ENCODE measurements around the gene UCP3.

UCP3 gene

DNA sequence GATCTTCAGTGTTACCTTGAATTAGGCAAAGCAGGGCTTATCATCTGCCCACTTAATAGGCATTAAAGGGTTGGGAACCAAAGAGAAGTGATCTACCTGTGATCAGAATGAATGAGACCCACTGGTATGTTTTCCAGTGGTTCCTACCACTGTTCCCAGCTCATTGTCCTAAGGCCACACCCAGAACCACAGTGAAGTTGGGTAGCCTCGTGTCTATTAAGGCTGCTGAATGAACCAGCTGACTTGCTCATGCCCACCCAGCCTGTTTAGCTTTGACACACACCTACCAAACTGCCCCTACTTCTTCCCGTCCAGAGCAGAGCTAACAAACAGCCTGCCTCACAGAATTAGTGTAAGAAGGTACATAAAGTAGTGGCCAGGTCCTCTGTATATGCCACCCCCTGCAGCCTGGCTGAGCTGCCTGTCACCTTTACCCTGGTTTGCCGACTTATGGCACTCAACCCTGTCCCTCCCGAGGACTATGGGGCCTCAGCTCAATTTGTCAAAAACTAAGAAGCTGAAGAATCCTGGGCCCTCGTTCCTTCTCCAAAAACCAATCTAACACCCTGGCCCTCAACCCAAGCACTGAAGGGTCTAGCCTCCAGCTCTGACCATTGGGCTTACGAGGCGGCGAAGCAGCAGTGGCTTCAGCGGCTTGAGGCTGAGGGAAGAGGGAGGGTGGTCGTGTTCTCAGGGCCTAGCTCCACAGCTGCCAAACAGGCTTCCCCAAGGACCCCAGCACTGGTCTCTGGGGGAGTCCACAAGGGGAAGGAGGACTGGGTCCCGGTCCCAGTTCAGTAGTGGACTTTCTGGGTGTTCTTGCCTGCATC, 36.0 kb downstream of the UCP3 start:
- H3K27me3 ChIP-seq (ENCODE audit: insufficient read depth, low read length), result no peaks in the 10 kb centered on the region
- H2AFZ ChIP-seq (ENCODE audit: low read depth, low read length), result no peak overlapping the region
- H3K36me3 ChIP-seq (ENCODE audit: insufficient read depth, low read length), result peaks cover 7% of the 10 kb centered on the region
- H3K9me3 ChIP-seq (ENCODE audit: low read length), result no peaks in the 10 kb centered on the region
- no peak overlapping the region for H3K4me3 ChIP-seq (ENCODE audit: low read length)
- H3K4me1 ChIP-seq (ENCODE audit: insufficient read depth, low read length), result no peaks in the 10 kb centered on the region

DNA sequence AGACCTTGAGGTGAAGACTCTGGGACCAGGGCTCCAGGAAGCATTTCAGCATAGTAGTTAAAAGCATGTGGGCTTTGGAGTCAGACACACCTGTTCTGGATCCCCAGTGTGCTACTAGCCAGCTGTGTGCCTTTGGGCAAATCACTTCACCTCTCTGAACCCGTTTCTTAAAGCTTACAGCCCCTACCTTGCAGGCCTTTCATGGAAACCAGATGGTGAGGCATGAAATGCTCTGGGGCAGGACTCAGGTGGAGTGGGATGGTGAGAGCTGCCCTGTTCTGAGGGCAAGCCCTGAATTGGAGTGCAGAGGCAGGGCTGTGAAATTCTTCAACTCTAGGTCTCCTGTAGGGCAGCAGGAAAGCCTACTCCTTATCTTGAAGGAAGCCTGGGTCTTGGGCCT, 36.7 kb downstream of the UCP3 start:
- H3K36me3 ChIP-seq (ENCODE audit: insufficient read depth, low read length), result peaks cover 1% of the 10 kb centered on the region
- H3K4me1 ChIP-seq (ENCODE audit: insufficient read depth, low read length), result no peaks in the 10 kb centered on the region
- H2AFZ ChIP-seq (ENCODE audit: low read depth, low read length), result no peak overlapping the region
- no peaks in the 10 kb centered on the region for H3K9me3 ChIP-seq (ENCODE audit: low read length)
- H3K4me3 ChIP-seq (ENCODE audit: low read length), result no peak overlapping the region
- H3K27me3 ChIP-seq (ENCODE audit: insufficient read depth, low read length), result no peaks in the 10 kb centered on the region

DNA sequence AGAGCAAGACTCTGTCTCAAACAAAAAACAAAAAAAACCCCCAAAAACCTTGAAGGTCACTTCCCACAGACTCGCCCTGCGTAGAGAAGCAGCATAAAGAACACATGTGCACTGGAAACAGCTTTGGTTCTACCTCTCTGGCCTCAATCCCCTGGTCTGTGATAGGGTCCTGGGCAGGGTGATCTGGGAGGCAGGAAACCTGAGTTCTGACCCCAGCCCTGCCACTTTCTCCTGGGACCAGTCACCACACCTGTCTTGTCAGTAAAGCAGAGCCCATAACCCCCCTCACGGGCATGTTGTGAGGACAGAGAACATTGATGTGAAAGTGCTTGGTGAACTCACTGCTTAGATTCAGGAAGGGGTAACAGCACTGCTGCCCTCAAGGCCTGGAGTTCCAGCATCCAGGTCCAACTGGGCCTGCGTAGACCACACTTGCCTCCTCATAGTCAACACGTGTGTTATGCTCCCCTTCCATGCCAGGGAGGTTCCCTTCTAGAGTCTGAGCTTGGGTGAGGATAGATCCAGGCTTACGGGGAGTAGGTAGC, 37.6 kb downstream of the UCP3 start:
- H3K36me3 ChIP-seq (ENCODE audit: insufficient read depth, low read length), result no peaks in the 10 kb centered on the region
- no peaks in the 10 kb centered on the region for H3K9me3 ChIP-seq (ENCODE audit: low read length)
- H3K4me1 ChIP-seq (ENCODE audit: insufficient read depth, low read length), result no peaks in the 10 kb centered on the region
- H2AFZ ChIP-seq (ENCODE audit: low read depth, low read length), result no peak overlapping the region
- H3K4me3 ChIP-seq (ENCODE audit: low read length), result no peak overlapping the region
- H3K27me3 ChIP-seq (ENCODE audit: insufficient read depth, low read length), result no peaks in the 10 kb centered on the region

DNA sequence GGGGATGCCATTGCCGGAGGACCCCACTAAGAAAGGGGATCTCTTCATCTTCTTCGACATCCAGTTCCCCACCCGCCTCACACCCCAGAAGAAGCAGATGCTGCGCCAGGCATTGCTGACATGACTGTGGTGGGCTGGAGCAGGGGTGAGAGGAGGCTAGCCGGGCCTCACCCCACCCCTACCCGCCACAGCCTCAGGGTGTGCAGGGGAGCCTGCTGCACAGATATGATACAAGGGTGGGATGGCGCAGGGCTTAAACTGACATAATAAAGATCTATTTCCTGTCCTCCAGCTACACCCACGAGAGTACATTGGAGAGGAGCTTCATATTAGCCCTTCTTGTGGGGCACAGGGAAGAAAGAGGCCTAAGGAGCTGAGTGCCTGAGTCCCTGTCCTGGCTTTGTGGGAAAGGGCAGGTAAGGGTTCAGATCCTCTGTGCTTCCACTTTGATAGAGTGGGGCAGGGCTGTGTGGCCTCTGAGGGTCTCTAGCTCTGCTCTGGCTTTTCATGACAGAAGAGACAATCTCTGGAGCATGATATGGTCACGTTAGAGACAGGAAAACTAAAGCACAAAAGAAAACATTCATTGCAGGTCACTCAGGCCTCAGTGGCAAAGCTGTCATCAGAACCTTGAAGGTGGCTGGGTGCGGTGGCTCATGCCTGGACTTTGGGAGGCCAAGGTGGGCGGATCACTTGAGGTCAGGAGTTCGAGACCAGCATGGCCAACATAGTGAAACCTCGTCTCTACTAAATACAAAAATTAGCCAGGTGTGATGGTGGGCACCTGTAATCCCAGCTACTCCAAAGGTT, 38.7 kb downstream of the UCP3 start:
- Histone ChIP-seq H2AFZ (ENCODE audit: low read depth, low read length) (no peak overlapping the region), H3K4me3 (ENCODE audit: low read length) (no peak overlapping the region), H3K27me3 (ENCODE audit: insufficient read depth, low read length) (no peaks in the 10 kb centered on the region), H3K36me3 (ENCODE audit: insufficient read depth, low read length) (no peaks in the 10 kb centered on the region), H3K9me3 (ENCODE audit: low read length) (no peaks in the 10 kb centered on the region), H3K4me1 (ENCODE audit: insufficient read depth, low read length) (no peaks in the 10 kb centered on the region)

DNA sequence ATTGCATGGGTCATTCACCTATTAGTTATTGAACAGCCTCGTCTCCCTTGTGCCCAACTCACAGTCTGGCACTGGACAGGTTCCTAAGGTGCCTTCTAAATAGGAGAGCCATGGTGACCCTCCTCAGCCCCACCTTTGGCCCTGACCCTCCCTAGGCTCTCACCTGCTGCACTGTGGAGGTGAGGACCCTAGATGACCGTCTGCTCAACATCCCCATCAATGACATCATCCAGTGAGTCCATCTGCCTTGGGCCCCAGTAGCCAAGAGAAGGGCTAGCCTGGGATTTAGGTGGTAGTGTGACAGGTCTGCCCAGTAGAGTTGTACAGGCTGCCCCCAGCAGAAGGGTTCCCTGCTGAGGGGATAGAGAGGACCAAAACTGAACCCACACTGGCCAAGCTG, 39.8 kb downstream of the UCP3 start:
- H3K27me3 ChIP-seq (ENCODE audit: insufficient read depth, low read length), result no peaks in the 10 kb centered on the region
- no peaks in the 10 kb centered on the region for H3K4me1 ChIP-seq (ENCODE audit: insufficient read depth, low read length)
- no peaks in the 10 kb centered on the region for H3K36me3 ChIP-seq (ENCODE audit: insufficient read depth, low read length)
- H3K9me3 ChIP-seq (ENCODE audit: low read length), result no peaks in the 10 kb centered on the region
- H2AFZ ChIP-seq (ENCODE audit: low read depth, low read length), result no peak overlapping the region
- no peak overlapping the region for H3K4me3 ChIP-seq (ENCODE audit: low read length)

DNA sequence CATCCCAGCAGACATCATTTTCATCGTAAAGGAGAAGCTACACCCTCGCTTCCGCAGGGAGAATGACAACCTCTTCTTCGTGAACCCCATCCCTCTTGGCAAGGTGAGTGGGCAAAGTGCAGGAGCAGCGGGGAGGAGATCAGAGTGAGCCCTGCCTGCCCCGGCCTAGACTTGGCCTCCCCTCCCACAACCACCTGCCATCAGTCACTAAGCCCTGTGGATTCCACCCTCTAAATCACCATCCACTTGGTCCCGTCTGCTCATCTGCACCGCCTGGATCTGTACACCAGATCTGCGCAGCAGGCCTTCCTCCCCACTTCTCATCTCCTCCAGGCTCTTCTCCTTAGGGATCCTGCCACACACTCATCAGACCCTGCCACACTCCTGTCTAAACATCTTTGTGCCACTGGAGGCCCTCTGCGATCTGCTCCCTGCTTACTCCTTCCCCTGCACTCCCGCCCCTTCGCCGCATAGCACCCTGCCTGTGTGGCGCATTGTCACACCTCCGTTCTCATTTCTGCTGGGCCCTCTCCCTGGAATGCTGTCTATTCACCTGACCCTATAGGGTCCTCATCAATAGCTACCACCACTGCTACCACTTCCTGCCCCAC, 40.4 kb downstream of the UCP3 start:
- Histone ChIP-seq H3K9me3 (ENCODE audit: low read length) (no peaks in the 10 kb centered on the region), H3K4me3 (ENCODE audit: low read length) (no peak overlapping the region), H3K36me3 (ENCODE audit: insufficient read depth, low read length) (no peaks in the 10 kb centered on the region), H2AFZ (ENCODE audit: low read depth, low read length) (no peak overlapping the region), H3K27me3 (ENCODE audit: insufficient read depth, low read length) (no peaks in the 10 kb centered on the region), H3K4me1 (ENCODE audit: insufficient read depth, low read length) (no peaks in the 10 kb centered on the region)

DNA sequence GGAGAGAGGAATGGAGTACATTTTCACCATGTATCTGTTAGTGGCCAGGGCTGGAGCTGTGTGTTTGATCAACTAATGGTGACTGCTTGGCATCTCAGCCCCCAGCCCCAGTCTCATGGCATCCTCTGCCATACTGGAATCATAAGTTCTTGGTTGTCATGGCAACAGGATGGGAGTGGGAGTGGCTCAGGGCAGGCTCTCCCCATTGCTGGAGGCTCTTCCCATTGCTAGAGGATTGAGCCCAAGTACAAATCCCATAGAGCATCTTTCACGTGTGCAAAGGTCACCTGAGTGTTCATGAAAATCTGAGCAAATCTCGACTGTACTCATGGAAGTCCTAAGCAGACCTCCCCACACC, 43.1 kb downstream of the UCP3 start:
- H3K4me3 ChIP-seq (ENCODE audit: low read length), result no peak overlapping the region
- H3K27me3 ChIP-seq (ENCODE audit: insufficient read depth, low read length), result no peaks in the 10 kb centered on the region
- no peak overlapping the region for H2AFZ ChIP-seq (ENCODE audit: low read depth, low read length)
- H3K9me3 ChIP-seq (ENCODE audit: low read length), result no peaks in the 10 kb centered on the region
- H3K4me1 ChIP-seq (ENCODE audit: insufficient read depth, low read length), result no peaks in the 10 kb centered on the region
- H3K36me3 ChIP-seq (ENCODE audit: insufficient read depth, low read length), result no peaks in the 10 kb centered on the region

DNA sequence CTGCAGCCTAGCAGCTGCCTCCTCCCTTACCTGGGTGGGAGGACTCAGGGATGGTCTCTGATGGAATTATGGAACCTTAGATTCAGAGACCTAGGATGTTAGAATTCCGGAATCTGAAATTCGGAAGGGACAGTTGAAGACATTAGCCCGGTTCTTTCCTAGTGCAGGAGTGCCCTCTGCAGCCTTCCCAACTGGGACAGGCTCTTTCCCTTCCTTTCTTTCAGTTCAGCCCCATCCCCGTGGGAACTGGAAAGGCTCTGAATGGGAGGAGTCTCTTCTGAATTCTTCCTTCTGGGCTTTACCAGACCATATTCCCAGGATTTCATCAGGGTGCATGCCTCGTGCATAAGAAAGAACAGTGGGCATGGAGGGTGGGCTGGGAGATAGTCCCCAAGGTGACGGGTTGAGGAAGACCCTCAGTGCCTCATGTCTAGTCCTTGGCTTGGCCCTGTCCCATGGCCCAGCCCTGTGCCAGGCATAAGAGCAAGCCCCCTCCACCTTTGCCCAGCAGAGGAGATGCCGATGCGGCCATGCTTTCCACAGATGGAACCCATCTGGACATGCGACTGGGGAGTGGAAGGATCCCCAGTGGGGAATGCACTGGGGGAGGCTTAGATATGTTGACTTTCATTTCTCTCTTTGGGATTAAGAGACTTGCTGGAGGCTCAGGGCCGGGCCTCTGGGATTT, 43.7 kb downstream of the UCP3 start:
- Histone ChIP-seq H3K27me3 (ENCODE audit: insufficient read depth, low read length) (no peaks in the 10 kb centered on the region), H3K9me3 (ENCODE audit: low read length) (no peaks in the 10 kb centered on the region), H3K4me3 (ENCODE audit: low read length) (no peak overlapping the region), H3K36me3 (ENCODE audit: insufficient read depth, low read length) (no peaks in the 10 kb centered on the region), H2AFZ (ENCODE audit: low read depth, low read length) (no peak overlapping the region), H3K4me1 (ENCODE audit: insufficient read depth, low read length) (no peaks in the 10 kb centered on the region)

DNA sequence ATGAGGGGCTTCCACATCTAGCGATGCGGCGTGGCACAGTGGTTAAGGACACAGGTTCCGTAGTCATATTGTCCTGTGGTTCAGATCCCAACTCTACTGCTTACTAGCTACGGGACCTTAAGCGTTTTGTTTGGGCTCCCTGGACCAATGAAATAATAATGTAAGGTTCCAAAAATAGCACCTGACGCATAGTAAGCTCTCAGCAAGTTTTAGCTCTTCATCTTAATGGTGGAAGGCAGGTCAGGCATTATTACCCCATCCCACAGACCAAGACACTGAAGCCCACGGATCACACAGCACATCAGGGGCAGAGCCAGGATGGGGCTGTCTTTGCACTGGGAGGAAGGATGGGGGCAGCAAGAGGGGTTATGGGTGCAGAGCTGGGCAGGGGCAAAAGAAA, 45.0 kb downstream of the UCP3 start:
- H2AFZ ChIP-seq (ENCODE audit: low read depth, low read length), result no peak overlapping the region
- no peaks in the 10 kb centered on the region for H3K9me3 ChIP-seq (ENCODE audit: low read length)

DNA sequence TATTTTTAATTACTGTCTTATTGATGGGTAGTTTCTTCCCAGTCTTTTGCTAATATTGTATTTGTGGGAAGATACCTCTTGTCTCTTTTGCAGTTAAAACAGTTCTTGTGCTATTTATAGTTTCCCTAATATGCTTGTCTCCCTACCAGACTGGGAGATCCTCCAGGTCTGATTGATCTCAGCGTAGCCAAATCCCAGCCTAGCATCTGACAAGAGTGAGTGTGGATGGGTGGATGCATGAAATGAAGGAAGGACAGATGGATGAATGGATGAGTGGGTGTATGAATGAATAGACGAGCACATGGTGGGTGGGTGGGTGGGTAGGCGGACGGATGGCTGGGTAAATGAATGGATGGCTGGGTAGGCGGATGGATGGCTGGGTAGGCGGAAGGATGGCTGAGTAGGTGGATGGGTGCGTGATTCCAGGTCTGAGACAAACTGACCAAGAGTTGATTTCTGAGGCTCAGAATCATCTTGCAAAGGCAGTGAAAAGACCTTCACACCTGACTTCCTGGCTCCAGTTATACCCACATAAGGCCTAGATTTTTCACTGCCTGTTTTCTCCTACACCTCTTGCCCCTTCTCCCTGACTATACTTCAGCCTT, 46.7 kb downstream of the UCP3 start:
- no peaks in the 10 kb centered on the region for H3K4me1 ChIP-seq (ENCODE audit: insufficient read depth, low read length)
- no peak overlapping the region for H2AFZ ChIP-seq (ENCODE audit: low read depth, low read length)
- H3K9me3 ChIP-seq (ENCODE audit: low read length), result no peaks in the 10 kb centered on the region
- H3K4me3 ChIP-seq (ENCODE audit: low read length), result no peak overlapping the region
- H3K36me3 ChIP-seq (ENCODE audit: insufficient read depth, low read length), result no peaks in the 10 kb centered on the region
- no peaks in the 10 kb centered on the region for H3K27me3 ChIP-seq (ENCODE audit: insufficient read depth, low read length)

More for the DNA sequence above, 45.0 kb downstream of the UCP3 start:
- Histone ChIP-seq H3K4me1 (ENCODE audit: insufficient read depth, low read length) (no peaks in the 10 kb centered on the region), H3K36me3 (ENCODE audit: insufficient read depth, low read length) (no peaks in the 10 kb centered on the region), H3K4me3 (ENCODE audit: low read length) (no peak overlapping the region), H3K27me3 (ENCODE audit: insufficient read depth, low read length) (no peaks in the 10 kb centered on the region)

DNA sequence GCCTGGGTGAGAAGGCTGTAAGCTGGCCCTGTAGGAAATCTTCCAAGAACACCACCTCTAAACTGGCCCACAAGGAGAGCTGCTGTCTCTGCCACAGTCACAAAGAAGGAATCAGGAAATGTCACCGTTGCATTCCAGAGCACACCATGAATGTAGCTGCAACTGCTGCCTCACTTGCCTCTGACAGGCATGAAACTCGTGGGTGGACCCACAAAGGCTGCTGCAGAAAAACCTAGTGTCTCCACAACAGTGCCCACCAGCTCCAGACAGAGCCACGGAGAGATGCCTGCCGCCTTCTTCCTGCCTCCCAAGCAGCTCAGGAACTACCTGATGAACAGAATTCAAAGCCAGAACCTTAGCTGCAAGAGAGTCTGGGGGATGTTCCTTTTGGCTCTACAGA, 47.6 kb downstream of the UCP3 start:
- H3K4me3 ChIP-seq (ENCODE audit: low read length), result no peak overlapping the region
- H3K36me3 ChIP-seq (ENCODE audit: insufficient read depth, low read length), result no peaks in the 10 kb centered on the region

DNA sequence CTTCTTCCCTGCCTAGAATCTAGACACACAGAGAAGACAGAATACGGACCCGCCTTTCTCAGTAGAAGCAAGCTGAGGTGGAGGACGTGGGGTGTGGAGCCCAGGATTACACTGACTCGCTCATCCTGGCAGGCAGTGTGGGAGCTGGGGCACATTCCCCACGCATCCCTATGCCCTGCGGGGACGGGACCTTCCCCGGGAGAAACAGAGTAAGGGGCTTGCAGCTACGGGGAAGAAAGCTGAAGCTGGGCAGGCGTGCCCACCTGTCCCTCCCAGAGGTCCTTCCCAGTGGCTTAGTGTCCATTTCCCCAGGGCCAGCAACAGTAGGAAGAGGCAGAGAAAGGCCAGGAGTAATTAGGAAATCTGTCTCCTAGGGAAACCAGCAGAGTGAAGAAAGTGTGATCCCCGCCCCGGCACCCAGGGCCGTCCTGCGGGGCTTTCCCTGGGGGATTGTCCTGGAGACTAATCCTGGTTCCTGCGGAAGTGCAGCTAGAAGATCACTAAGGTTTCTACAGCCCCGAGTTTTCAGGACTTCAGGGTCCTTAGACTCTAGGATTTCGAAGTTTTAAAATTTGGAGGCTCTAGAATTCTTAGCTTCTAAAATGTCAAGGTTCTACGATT, 50.3 kb downstream of the UCP3 start:
- H3K36me3 ChIP-seq (ENCODE audit: insufficient read depth, low read length), result no peaks in the 10 kb centered on the region

More for the DNA sequence above, 47.6 kb downstream of the UCP3 start:
- no peaks in the 10 kb centered on the region for H3K9me3 ChIP-seq (ENCODE audit: low read length)
- no peak overlapping the region for H2AFZ ChIP-seq (ENCODE audit: low read depth, low read length)
- H3K27me3 ChIP-seq (ENCODE audit: insufficient read depth, low read length), result no peaks in the 10 kb centered on the region
- H3K4me1 ChIP-seq (ENCODE audit: insufficient read depth, low read length), result peaks cover 1% of the 10 kb centered on the region

More for the DNA sequence above, 50.3 kb downstream of the UCP3 start:
- H3K4me3 ChIP-seq (ENCODE audit: low read length), result no peak overlapping the region
- H3K9me3 ChIP-seq (ENCODE audit: low read length), result no peaks in the 10 kb centered on the region
- no peaks in the 10 kb centered on the region for H3K27me3 ChIP-seq (ENCODE audit: insufficient read depth, low read length)
- peaks cover 6% of the 10 kb centered on the region for H3K4me1 ChIP-seq (ENCODE audit: insufficient read depth, low read length)
- no peak overlapping the region for H2AFZ ChIP-seq (ENCODE audit: low read depth, low read length)
